ENCODE measurements around the gene AHDC1. TPM values are rescaled to one million over a fixed set of nuclear protein-coding genes. Genes with fewer than 3 reads are reported as not detected.
A peak's percentile ranks its signal among the peaks of the same experiment; 100 is the strongest.

The AHDC1 gene
- total RNA-seq, 2 donors from 2014 or later = 54.5 to 58.3 TPM

DNA sequence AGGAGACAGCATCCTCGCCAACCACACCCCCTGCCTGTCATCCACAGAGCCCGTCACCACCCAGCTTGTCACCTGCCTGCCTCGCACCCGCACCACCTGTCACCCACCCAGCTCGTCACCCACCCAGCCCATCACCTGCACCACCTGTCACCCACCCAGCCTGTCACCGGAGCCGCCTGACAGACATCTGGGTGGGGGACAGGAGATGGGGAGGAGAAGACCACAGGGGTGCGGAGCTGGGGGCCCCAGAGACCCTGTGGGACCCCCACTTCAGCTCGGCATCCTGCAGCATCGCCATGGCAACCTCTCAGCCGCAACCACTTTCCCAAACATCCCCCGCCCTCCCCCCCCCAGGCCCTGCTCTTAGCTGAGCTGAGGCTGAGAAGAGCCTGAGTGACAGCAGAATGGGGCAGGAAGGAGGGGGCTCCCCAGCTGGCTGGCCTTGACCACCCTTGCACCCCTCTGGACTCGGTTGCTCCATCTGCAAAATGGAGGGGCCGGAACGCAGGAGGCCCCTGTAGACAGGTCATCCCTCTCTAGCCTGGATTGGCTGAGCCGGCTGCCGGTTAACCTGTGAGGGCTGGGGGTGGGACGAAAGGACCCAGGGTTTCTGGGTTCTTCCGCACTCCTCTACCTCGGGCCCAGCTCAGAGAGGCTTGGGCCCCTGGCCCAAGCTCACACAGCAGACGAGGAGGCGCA is 11.6 kb downstream of the AHDC1 start:
- DNase-seq (ENCODE audit: low spot score) = no peak
- intact Hi-C loops (cut with DNase I) = no loop called here

DNA sequence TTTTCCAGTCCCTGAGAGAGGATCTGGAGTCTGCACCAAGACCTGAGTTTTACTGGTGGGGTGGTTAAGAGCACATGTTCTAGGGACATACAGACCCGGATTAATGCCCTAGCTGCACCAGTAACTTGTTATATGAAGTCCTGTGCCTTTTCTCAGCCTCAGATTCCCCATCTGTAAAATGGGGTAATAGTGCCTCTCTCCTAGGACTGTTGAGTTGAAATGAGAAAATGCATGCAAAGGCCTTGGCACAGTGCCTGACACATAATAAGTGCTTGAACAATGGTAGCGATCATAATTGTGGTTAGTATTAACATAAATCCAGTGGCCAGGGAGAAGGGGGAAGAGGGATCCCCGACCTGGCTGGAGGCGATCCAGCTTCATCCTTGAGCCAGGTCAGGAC is 12.3 kb downstream of the AHDC1 start:
- intact Hi-C loops (cut with DNase I) = no loop called here
- no peak for DNase-seq (ENCODE audit: low spot score)

DNA sequence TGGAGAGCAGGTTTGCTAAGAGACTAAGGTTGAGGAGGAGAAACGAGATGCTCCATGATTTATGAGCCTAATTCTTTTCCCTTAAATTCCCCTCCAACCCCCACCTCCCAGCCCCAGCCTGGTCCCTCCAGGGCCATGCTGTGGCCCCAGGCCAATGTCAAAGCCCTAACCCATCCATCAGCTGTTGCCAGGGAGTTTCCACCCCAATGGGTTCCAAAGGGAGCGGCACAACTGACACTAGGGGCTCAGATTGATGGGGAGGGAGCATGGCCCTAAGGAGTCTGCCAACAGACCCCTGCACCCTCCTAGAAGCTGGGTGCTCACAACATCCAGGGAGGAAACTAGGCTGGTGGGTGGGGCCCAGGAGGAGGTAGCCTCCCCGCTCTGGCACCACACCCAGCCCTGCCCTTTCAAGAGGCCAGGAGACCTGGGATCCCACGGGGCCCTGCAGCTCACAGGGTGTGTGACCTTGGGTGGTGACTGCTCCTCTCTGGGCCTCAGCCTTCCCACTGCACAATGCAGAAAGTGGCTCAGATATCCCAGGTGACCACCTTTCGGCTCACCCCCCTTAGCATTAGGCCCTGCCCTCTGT is 12.9 kb downstream of the AHDC1 start:
- intact Hi-C loops (cut with DNase I) = no loop called here
- no peak for DNase-seq (ENCODE audit: low spot score)

DNA sequence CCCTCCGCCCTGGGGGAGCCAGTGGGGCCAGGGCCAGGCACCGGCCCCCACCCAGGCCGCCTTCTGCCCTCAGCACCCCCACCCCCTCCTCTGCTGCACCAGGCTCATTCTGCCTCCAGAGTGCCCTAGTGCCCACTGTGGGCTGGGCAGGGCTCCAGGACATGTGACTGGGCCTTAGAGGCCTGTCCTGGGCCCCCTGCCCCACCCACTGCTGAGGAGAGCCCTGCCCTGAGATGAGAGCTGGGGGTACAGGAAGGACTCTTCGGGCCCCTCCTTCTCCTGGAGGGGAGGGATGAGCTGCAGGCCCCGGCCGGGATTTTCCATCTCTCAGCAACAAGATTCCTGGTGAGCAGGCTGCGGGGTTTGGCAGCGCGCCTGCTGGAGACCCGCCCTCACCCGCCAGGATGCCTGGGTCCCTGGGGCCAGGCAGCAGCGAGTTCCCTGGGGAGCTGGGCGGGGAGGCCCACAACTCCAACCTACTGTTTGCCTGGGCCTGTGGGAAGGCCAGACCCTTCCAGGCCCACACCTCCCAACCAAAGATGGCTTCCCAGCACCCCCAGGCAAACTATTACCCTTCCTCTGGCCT is 14.0 kb downstream of the AHDC1 start:
- no peak for DNase-seq (ENCODE audit: low spot score)
- intact Hi-C loops (cut with DNase I) = loop anchor here in 1 of 2 donors (5.0 kb wide), 1 partner anchor 178 kb away; no protein-coding TSS in a partner anchor

DNA sequence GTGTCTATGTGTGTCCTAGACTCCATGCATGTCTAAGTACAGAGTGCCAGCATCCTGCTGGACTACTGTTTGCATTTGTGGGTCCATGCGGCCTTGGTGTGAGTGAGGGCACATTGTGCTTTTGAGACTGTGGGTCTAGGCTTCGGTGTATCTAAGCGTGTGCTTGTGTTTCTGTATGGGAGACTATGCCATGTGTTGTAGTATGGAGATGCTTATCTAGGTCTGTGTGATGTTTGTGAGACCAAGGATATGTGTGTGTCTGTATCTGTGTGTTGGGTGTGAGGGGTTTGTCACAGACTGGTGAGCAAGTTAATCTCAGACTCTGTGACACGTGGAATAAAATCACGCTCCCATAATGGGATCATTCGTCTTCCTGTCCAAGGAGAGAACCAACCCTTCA is 14.5 kb downstream of the AHDC1 start:
- no peak for DNase-seq (ENCODE audit: low spot score)
- intact Hi-C loops (cut with DNase I) = loop anchor here in 1 of 2 donors (5.0 kb wide), 1 partner anchor 177 kb away; no protein-coding TSS in a partner anchor

DNA sequence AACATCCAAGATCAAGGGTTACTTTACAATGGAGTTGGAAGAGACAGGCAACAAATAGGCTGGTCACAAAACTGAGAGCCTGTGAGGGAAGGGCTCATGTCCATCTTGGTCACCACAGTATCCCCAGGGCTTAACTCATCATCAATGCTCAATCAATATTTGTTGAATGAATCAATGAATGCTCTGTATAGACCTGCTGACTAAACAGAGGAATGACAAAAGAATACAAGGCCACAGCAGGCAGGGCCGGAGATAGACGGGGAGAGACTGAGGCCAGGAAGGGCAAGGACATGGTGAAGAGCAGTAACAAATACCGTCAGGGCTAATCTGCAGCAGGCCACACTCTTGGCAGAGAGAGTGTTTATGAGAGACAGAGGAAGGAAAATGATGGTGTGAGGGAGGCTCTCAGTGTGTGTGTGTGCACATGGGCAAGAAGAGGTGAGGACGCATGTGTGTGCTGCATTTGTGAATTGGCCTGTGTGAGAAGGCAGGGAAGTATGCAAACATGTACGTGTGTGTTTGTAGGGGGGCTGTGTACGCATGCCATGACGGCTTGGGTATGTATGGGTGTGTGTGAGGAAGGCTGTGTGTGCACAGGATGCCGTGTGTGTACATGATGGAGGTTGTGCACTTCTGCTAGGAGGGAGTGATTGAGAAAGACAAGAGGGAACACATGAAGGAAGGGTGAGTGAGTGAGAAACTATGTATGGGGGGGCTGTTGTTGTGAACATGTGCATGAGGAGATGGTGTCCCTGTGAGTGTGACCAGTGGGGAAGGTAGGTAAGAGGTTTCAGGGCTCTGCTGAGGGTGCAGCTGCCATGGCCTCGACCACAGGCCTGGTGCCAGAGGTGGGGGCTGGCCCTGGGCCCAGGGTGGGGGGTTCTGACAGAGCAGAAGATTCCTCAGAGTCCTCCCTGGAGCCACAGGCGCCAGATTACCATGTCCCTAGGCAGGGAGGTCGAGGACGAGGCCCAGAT is 15.4 kb downstream of the AHDC1 start:
- intact Hi-C loops (cut with DNase I) = loop anchor here in 1 of 2 donors (5.0 kb wide), 1 partner anchor 176 kb away; no protein-coding TSS in a partner anchor
- DNase-seq (ENCODE audit: low spot score) = no peak

DNA sequence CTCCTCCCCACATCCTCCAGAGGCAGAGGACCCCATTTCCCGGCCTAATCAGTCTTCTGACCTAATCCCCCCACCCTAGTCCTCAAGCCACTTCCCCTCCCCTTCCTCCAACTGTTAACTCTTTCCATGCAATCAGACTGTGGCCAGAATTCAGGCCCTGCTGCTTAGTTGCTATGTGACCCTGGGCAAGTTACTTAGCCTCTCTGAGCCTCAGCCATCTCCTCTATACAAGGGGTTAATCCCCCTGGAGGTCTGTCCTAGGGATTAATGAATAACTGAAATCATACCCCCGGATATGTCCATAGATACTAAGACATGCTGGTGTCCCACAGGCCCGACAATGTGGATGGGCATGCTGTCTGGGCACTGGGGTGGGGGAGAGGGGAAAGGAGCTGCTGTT is 18.3 kb downstream of the AHDC1 start:
- intact Hi-C loops (cut with DNase I) = loop anchor here in 1 of 2 donors (5.0 kb wide), 1 partner anchor 173 kb away; no protein-coding TSS in a partner anchor
- no peak for DNase-seq (ENCODE audit: low spot score)

DNA sequence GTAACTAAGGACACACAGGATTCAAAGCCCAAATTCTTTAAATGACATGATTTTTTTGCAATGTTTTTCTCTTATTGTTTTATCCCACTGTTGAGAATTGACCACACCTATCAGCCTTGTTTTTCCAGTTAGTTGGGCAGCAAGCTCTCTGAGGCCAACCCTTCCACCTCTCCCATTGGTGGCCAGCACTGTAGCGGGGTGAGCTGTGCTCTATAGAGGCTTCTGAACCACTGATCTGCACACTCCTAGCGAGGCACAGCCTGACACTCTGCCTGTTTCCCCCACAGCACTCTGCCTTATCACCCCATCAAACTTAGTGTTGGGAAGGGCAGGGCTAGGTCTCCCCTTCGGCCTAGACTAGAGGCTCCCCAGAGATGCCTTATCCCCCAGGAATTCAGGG is 19.5 kb downstream of the AHDC1 start:
- DNase-seq (ENCODE audit: low spot score) = no peak
- intact Hi-C loops (cut with DNase I) = loop anchor here in 1 of 2 donors (5.0 kb wide), 1 partner anchor 1662 kb away; no protein-coding TSS in a partner anchor

DNA sequence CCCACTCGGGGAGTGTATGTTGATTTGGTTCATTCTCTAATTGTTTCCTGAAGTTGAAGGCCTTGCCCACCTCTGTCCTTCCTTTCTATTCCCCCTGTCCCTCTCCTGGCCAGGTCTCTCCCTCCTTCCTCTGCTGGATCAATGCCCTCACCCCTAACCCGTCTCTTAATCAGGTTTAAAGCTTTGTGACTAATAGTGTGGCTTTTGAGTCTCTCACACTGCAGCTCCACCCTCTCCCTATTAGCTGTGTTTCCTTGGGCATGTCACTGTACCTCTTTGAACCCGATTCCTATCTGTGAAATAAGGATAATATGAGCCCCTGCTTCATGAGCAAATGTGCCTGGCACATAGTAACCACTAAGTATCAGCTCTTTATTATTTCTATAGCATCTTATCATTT is 20.5 kb downstream of the AHDC1 start:
- no peak for DNase-seq (ENCODE audit: low spot score)
- intact Hi-C loops (cut with DNase I) = loop anchor here in 1 of 2 donors (5.0 kb wide), 1 partner anchor 1661 kb away; no protein-coding TSS in a partner anchor

DNA sequence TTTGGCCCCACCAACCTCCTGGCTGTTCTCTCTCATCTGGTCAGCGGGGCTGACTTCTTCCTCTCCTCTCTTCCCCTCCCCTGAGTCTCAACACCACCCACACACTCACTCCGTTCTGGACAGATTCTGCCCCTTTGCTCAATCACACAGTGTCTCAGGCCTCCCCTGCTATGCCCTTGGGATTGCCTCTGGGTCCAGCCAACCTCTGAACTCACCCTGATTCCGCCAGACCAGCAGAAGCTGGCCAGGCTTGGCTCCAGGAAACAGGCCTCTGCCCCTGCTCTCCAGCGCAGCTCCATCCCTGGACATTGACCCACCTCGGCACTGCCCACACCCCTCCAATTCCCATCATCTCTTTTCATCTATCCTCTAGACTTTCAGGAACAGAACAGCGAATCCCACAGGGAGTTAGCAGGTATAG is 22.1 kb downstream of the AHDC1 start:
- no peak for DNase-seq (ENCODE audit: low spot score)
- intact Hi-C loops (cut with DNase I) = loop anchor here in 1 of 2 donors (5.0 kb wide), 1 partner anchor 1660 kb away; no protein-coding TSS in a partner anchor

DNA sequence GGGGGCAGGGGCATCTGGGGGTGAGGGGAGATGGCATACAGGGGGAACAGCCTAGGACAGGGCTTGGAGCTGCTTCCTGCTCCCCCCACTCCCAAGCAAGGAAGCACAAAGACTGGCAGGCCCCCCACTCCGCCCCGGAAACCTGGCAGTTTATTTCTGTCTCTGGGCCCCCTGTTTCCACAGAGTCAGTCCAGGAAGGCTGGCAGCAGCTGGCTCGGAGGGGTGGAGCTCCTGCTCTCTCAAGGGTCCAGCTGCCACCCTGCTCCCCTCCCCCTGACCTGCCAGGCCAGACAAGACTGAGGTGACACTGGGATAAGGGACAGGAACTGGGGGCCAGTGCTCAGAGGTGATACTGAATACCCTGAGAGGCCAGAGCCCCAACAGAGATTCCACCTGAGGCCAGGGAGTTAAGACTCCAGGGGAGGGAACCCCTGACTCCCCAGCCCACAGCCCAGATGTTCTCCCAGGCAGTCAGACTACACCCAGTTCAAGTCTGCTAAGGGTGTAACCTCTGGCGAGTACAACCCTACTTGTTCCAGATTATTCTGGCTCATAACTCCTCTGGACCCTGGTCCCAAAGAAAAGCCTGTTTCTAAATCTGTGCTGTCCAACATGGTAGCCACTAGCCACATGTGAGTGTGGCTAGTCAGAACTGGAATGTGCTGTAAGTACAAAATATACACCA is 26.3 kb downstream of the AHDC1 start:
- DNase-seq (ENCODE audit: low spot score) = no peak
- intact Hi-C loops (cut with DNase I) = no loop called here

DNA sequence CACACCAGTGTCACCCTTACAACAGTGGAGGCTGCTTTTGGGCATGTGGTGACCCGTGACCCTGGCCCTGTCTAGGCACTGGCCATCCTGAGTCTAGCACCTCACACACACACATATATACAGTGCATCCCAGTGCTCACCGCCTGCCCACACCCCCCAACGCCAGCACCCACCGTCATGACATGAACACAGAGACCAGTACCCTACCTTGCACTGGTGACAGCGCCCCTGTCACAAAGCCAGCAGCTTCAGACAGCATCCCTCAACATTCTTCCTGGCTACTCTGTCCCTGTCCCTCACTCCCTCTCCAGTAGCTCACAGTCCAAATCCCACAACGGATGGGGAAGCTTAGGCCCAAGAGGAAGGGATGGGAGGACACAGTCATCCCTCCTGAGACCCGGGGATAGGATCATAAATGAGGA is 27.1 kb downstream of the AHDC1 start:
- intact Hi-C loops (cut with DNase I) = no loop called here
- no peak for DNase-seq (ENCODE audit: low spot score)

DNA sequence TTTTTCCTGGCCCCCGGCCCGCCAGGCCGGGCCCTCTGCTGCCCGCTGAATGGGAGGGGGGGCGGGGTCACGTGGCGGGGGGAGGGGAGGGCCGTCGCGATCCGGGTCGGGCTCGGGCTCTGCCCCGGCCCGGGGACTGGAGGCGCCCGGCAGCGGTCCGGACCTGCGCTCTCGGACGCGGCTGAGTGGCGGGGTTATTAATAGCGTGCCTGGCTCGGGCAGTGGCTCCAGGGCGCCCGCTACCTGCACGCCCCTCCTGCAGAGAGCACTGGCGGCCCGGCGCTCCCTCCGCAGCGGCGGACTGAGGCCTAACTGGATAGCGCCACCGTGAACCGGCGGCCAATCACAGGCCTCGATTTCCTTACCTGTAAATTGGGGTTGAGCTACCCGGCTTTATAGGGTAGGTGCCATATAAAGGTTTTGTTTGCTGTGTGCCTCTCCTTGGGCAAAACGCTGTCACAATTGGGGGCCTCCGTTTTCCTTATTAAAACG is 28.1 kb downstream of the AHDC1 start:
- intact Hi-C loops (cut with DNase I) = no loop called here
- peak; percentile 89 for DNase-seq (ENCODE audit: low spot score)

DNA sequence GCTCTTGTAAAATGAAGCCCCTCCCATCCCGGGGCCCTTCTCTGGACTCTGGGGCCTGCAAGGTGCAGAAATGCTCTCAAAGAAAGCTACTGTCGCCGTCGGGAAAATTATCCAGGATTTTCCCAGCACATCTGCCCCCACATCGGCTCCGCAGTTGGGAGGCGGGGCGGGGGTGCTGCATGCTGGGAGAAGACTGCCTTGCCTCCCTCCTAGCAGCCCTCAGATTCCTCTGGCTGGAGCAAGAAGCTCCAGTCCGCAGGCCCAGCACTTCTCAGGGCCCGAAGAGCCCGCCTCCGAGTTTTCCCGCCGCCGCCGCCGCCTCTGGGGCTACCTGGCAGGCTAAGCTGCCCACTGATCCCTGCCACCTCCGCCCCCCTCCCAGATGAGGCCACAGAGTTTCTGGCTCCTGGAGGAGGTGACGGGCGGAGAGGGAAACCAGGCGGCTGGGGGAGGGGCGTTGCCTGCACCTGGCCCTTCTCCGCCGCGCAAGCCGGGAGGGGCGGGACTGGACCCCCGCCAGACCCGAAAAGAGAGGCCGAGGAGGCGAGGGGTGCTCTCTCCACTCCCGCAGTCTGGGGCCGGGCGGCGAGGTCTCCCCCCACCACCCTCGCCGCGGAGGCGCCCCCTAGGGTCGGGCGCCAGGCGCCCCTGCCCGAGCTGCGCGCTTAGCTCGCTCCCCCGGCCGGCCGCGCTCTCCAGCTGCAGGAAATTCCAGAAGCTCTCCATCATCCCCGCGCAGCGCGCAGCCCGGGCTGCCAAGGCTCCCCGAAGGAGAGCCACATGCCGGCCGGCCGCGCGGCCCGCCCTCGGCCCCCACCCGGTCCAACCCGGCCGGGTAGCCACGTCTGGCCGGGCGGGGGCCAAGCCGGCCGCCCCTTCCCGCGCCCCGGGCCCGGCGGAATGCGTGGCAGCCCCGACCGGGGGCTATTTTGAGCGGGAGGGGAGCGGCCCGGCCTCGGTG is 28.8 kb downstream of the AHDC1 start:
- peak; percentile 93 for DNase-seq (ENCODE audit: low spot score)
- intact Hi-C loops (cut with DNase I) = no loop called here

DNA sequence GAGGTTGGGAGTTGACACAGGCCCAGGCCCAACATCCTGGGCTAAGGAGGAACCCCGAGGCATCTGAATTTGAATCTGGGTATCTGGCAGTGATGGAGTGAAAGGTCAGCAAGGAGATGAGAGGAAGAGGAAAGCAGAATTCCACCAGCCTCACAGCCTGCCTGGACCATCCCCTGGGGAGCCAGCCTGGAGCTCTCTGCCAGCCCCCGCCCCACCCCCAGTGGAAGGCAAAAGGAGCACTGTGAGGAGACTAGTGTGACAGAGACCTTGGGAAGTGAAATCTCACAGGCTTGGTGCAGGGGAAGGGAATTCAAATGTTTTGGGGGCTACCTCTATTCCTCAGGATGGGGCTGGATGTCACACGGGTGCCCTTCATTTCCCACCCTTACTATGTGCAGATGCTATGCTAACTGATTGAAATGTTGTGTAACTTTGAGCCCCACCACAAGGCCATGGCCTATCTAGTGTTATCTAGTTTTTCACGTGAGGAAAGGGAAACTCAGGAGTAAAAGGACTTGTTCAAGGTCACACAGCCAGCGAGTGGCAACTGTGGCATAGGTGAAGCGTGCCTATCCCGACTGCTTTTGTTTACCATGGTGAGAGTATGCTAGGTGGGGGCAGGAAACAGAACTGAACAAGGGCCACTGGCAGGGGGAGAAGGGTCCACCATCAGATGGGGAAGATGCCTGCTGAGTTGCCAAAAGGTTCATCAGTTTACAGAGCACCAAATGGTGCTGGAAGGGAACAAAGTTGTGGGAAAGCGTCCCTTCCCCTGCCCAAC is 29.8 kb downstream of the AHDC1 start:
- DNase-seq (ENCODE audit: low spot score) = no peak
- intact Hi-C loops (cut with DNase I) = no loop called here

DNA sequence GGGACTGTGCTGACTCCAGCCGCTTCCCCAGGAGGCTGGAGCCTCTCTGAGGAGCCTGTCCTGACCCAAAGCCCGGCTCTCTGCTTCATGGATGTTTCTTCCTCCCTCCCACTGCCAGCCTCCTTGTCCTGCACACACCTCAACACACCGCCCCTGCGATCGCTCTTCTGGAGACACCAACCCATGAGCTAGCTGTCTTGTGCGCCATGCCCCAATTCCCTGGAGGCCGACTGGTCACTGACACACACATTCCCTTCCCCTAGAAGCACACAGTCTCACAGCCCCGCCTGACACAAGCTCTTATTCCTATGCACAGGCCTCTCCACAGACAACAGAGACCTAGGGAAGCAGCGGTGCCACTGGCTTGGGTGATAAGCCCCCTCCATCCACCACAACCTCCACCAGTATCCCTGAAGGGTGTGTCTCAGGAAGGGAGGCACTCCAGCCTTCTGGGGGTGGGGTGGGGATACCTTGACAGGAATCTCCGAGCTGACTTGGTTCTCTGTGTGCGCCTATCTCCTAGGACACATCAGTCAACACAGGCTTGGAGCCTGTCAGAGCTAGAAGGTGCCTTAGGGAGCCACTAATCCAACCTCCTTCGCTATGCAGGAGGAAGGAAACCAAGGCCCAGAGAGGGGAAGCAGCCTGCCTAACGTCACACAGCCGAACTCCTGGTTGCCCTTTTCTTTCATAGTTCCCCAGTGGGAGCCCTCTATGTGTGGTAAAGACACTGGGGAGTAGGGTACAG is 31.1 kb downstream of the AHDC1 start:
- intact Hi-C loops (cut with DNase I) = no loop called here
- no peak for DNase-seq (ENCODE audit: low spot score)

All from posterior vena cava (tissue), 2 donors.